Muscle of arm (tissue), 12 donors: ENCODE results near the gene CCND2. TPM values are rescaled to one million over a fixed set of nuclear protein-coding genes. Genes with fewer than 3 reads are reported as not detected.

Source experiments
- DNase-seq: peaks from one replicate; pipeline ENCODE4 v3.0.0-alpha.2; 2013
- polyA plus RNA-seq, 12 donors: library from polyadenylated mRNA; unstranded; fragments of 120-200 nt; gene quantifications; one replicate each; pipeline ENCODE4 v1.2.1, GENCODE V29; 2013; ENCODE audit not compliant: insufficient read length in 12 of 12

Gene CCND2
- polyA plus RNA-seq, 12 donors = 72.1 to 453 (median 104) TPM

DNA sequence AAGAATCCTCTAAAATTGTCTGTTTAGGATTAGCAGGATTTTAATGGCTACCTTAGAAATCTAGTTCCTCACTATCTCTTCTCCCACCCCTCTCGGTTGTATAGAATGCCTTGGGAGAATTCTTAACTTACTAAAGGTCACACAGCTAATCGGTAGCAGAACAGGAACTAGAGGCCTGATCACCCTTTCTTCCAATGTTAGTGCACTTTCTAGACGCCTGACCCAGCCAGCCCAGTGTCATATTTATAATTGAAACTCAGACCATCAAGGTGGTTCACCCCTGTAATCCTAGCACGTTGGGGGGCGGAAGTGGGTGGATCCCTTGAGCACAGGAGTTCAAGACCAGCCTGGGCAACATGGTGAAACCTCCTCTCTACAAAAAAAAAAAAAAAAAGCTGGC is 49.2 kb downstream of the CCND2 start:
- DNase-seq = no peak

Other genes with a start within 250 kb of the CCND2 start
- 10 to 100 TPM in 1 of 12 donors, 1 to 10 TPM in 10, not detected in 1; 5.1 to 13.4 (median 6.9) TPM for gene TIGAR, start 47.5 kb downstream of the CCND2 start, polyA plus RNA-seq
- under 1 TPM in 10 of 12 donors, not detected in 2; 0.05 to 0.21 (median 0.13) TPM for gene FGF23, start 106.0 kb downstream of the CCND2 start, polyA plus RNA-seq
- 10 to 100 TPM in 11 of 12 donors, not detected in 1; 12.8 to 49.3 (median 37.2) TPM for gene FGF6, start 172.1 kb downstream of the CCND2 start, polyA plus RNA-seq